ENCODE results near the gene PRKCG.
"Not testable (repeated sequence)": the region's sequence is repeated elsewhere in the genome, so short reads cannot be mapped to it uniquely, and the experiment has no call there.

Gene PRKCG

GRCh38 chr19:53881482-53882390 lies at the start of gene PRKCG:
TSS of gene PRKCG (plus strand) at chr19:53882197. CDS start at chr19:53882495, 298 bp downstream.
- DNase-seq, result no peak

- not testable (repeated sequence) for DNase-seq
These were observed 49.1 kb upstream of the PRKCG start for GRCh38 chr19:53832861-53833260.

- DNase-seq, result not testable (repeated sequence)
These were observed 43.6 kb upstream of the PRKCG start for GRCh38 chr19:53838446-53838845.

GRCh38 chr19:53840241-53840640 lies 41.8 kb upstream of the PRKCG start:
- not testable (repeated sequence) for DNase-seq

GRCh38 chr19:53840914-53841313 lies 41.1 kb upstream of the PRKCG start:
- not testable (repeated sequence) for DNase-seq

- DNase-seq, result no peak
These were observed 37.1 kb upstream of the PRKCG start for GRCh38 chr19:53844849-53845246.

- DNase-seq, result no peak
These were observed 34.4 kb upstream of the PRKCG start for GRCh38 chr19:53847555-53847954.

GRCh38 chr19:53849237-53849676 lies 32.7 kb upstream of the PRKCG start:
- no peak for DNase-seq

- no peak for DNase-seq
These were observed 28.3 kb upstream of the PRKCG start for GRCh38 chr19:53853707-53854106.

- DNase-seq, result peak; percentile 51
These were observed 17.6 kb upstream of the PRKCG start for GRCh38 chr19:53864308-53864836.

- DNase-seq, result no peak
These were observed 16.5 kb upstream of the PRKCG start for GRCh38 chr19:53865523-53865917.

GRCh38 chr19:53865918-53866864 lies 15.8 kb upstream of the PRKCG start:
- no peak for DNase-seq

GRCh38 chr19:53866865-53867224 lies 15.2 kb upstream of the PRKCG start:
- DNase-seq, result no peak

GRCh38 chr19:53867225-53868090 lies 14.5 kb upstream of the PRKCG start, which contains the start of gene MYADM:
TSS of gene MYADM (plus strand) at chr19:53867883. CDS start at chr19:53873530, 5,647 bp downstream.
- DNase-seq, result peak; percentile 36

- DNase-seq, result no peak
These were observed 13.7 kb upstream of the PRKCG start for GRCh38 chr19:53868091-53868891.

GRCh38 chr19:53868892-53869804 lies 12.8 kb upstream of the PRKCG start:
- no peak for DNase-seq

- not testable (repeated sequence) for DNase-seq
These were observed 12.1 kb upstream of the PRKCG start for GRCh38 chr19:53869805-53870484.

- no peak for DNase-seq
These were observed 11.5 kb upstream of the PRKCG start for GRCh38 chr19:53870485-53870844.

- no peak for DNase-seq
These were observed 10.5 kb upstream of the PRKCG start for GRCh38 chr19:53871454-53871853.

- no peak for DNase-seq
These were observed 9.2 kb upstream of the PRKCG start for GRCh38 chr19:53872762-53873161.

Data from DMS53 (cell line).